Activated naive CD8-positive, alpha-beta T cell (primary cell): ENCODE data around the gene KHDC1.
"Not testable (repeated sequence)": the region's sequence is repeated elsewhere in the genome, so short reads cannot be mapped to it uniquely, and the experiment has no call there.

ENCODE experiments used
- H3K27ac Mint-ChIP-seq: one replicate; pipeline ENCODE4 v1.8.0; 2021; ENCODE audit warnings: mixed read lengths
- H3K27me3 Mint-ChIP-seq: one replicate; pipeline ENCODE4 v1.8.0; 2021; ENCODE audit warnings: mixed read lengths
- H3K36me3 Mint-ChIP-seq: one replicate; pipeline ENCODE4 v1.8.0; 2021; ENCODE audit warnings: mixed read lengths
- H3K4me1 Mint-ChIP-seq: one replicate; pipeline ENCODE4 v1.8.0; 2021; ENCODE audit warnings: low read depth, mixed read lengths
- H3K4me3 Mint-ChIP-seq: one replicate; pipeline ENCODE4 v1.8.0; 2021; ENCODE audit warnings: mild to moderate bottlenecking, mixed read lengths
- H3K9me3 Mint-ChIP-seq: one replicate; pipeline ENCODE4 v1.8.0; 2021; ENCODE audit warnings: low read depth, mixed read lengths

Gene KHDC1

DNA sequence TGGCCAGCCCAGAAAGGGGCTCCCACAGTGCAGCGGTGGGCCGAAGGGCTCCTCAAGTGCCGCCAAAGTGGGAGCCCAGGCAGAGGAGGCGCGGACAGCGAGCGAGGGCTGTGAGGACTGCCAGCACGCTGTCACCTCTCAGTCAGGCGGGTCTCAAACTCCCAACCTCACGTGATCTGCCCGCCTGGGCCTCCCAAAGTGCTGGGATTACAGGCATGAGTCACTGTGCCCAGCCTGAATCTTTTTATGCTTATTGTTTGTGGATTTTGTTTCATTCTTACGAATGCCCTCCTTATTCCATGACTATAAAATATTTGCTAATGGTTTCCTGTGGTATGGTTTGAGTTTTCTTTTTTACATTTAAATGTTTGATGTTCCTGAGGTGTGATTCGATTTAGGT lies 6.3 kb upstream of the KHDC1 start:
- not testable (repeated sequence) for H3K27ac Mint-ChIP-seq, H3K27me3 Mint-ChIP-seq, H3K4me3 Mint-ChIP-seq, H3K36me3 Mint-ChIP-seq, H3K9me3 Mint-ChIP-seq
- peaks cover 15% of the 10 kb centered on the region for H3K4me1 Mint-ChIP-seq

DNA sequence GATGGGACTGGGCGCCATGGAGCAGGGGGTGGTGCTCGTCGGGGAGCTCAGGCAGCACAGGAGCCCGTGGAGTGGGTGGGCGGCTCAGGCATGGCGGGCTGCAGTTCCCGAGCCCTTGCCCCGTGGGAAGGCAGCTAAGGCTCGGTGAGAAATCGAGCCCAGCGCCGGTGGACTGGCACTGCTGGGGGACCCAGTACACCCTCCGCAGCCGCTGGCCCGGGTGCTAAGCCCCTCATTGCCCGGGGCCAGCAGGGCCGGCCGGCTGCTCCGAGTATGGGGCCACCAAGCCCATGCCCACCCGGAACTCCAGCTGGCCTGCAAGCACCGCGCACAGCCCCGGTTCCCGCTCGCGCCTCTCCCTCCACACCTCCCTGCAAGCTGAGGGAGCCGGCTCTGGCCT lies 5.9 kb upstream of the KHDC1 start:
- H3K4me1 Mint-ChIP-seq = peaks cover 19% of the 10 kb centered on the region

DNA sequence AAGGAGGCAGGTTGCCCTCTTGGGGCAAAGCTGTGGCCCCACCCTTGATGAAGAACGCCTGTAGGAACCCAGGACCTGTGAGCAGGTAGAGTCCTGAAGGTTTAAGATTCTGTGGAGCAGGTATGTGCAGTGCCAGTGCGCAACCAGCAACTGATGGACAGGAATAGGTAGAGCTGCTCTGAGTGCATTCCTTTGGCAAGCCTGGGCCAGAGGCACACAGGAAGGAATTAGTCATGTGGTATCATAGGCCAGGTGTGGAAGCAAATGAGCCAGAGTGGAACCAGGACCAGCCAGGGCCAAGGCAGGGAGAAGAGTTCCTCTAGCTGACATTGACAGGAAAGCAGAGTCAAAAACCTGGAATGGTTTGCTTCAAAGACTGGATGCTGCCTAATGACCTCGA lies 1.4 kb upstream of the KHDC1 start:
- Mint-ChIP-seq H3K4me1 (peaks cover 33% of the 10 kb centered on the region), H3K9me3 (no peaks in the 10 kb centered on the region), H3K36me3 (peaks cover 5% of the 10 kb centered on the region), H3K4me3 (peak overlapping the region; percentile 86), H3K27me3 (no peaks in the 10 kb centered on the region), H3K27ac (no peak overlapping the region)

More for the DNA sequence above, 5.9 kb upstream of the KHDC1 start:
- not testable (repeated sequence) for H3K27me3 Mint-ChIP-seq, H3K9me3 Mint-ChIP-seq, H3K36me3 Mint-ChIP-seq, H3K4me3 Mint-ChIP-seq, H3K27ac Mint-ChIP-seq

DNA sequence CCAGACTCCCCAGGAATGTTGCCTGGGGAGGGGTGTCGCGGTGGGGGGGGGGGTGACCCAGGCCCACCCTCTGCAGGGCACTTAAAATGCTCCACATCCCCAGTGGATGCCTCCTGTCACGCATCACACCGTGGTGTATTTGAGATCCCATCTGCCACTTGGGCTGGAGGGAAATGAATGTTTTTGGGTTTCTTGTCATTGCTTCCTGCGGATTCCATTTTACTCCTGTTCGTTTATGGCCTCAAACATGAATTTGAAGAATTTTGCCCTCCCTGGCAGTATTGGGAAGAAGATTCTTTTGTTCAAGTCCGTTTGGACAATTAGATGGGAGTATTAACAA lies 544 bp upstream of the KHDC1 start:
- H3K9me3 Mint-ChIP-seq = no peaks in the 10 kb centered on the region
- no peaks in the 10 kb centered on the region for H3K27me3 Mint-ChIP-seq
- peaks cover 33% of the 10 kb centered on the region for H3K4me1 Mint-ChIP-seq
- peaks cover 5% of the 10 kb centered on the region for H3K36me3 Mint-ChIP-seq
- peak overlapping the region; percentile 79 for H3K27ac Mint-ChIP-seq
- H3K4me3 Mint-ChIP-seq = peak overlapping the region; percentile 86

DNA sequence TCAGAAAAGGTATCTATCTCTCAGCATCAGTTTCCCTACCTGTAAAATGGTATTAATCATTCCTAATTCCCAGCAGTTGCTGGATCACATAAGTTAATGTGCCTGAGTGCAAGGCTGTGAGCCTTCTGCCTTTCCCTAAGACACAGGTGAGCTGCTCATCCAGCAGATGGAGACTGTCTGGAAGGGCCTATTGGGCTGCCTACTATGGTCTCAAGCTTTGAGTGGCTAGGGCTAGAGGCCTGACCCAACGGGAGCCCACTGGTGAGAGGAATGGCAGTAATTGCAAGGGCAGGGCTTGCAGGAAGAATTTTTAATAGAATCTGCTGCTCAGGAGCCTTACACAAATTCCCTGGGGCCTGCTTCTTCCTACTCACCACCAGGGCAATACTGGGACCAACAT lies 4.3 kb downstream of the KHDC1 start:
- H3K4me1 Mint-ChIP-seq = peaks cover 12% of the 10 kb centered on the region
- H3K27me3 Mint-ChIP-seq = no peaks in the 10 kb centered on the region
- H3K36me3 Mint-ChIP-seq = no peaks in the 10 kb centered on the region
- H3K9me3 Mint-ChIP-seq = no peaks in the 10 kb centered on the region
- H3K4me3 Mint-ChIP-seq = no peak overlapping the region
- no peak overlapping the region for H3K27ac Mint-ChIP-seq

DNA sequence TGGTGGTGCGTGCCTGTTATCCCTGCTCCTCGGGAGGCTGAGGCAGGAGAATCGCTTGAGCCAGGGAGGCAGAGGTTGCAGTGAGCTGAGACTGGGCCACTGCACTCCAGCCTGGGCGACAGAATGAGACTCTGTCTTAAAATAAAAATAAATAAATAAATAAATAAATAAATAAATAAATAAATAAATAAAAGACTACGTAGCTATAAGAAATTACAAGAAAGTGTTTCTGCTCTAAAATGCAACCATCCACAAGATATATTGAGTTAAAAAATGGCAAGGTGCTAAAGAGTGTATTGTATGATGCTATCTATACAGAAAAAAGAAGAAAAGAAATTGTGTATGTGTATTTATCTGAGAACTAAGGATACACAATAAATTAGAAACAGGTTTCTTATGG lies 8.7 kb downstream of the KHDC1 start:
- H3K4me3 Mint-ChIP-seq, H3K27ac Mint-ChIP-seq, H3K9me3 Mint-ChIP-seq, H3K36me3 Mint-ChIP-seq, H3K27me3 Mint-ChIP-seq, H3K4me1 Mint-ChIP-seq: not testable (repeated sequence)

DNA sequence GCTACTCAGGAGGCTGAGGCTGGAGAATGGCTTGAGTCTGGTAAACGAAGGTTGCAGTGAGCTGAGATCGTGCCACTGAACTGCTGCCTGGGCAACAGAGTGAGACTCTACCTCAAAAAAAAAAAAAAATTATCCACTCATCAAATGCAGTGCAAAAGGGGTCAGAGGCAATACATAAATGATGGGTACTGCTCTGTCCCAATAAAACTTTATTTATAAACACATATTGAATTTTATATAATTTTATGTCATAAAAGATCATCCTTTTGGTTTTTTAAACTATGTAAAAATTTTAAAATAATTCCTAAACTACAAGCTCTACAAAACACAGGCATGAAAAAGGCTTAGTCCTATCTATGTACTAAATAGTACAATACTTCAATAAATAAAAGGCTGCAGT lies 10.3 kb downstream of the KHDC1 start:
- no peaks in the 10 kb centered on the region for H3K27me3 Mint-ChIP-seq
- H3K4me3 Mint-ChIP-seq = no peak overlapping the region
- H3K9me3 Mint-ChIP-seq = no peaks in the 10 kb centered on the region
- no peak overlapping the region for H3K27ac Mint-ChIP-seq
- H3K36me3 Mint-ChIP-seq = no peaks in the 10 kb centered on the region
- H3K4me1 Mint-ChIP-seq = no peaks in the 10 kb centered on the region

DNA sequence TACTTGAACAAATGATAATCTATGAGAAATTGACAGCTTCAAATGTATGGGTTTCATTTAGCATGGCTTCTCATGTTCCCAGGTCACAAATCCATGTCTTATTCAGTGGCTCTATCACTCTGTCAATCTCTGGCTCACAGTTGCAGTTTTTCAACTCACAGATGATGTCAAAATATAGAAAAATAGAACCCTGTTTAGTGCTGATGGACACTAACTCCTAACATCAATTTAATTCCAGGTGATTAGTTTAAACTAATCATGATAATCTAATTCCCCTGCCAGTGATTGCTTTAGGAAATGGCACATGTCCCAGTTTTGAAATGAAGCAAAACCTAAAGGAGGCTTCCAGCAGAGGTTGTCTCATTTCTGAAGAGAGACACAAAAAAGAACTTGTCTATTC lies 13.0 kb downstream of the KHDC1 start:
- no peaks in the 10 kb centered on the region for H3K27me3 Mint-ChIP-seq
- H3K27ac Mint-ChIP-seq = no peak overlapping the region
- H3K4me1 Mint-ChIP-seq = no peaks in the 10 kb centered on the region
- no peaks in the 10 kb centered on the region for H3K36me3 Mint-ChIP-seq
- no peaks in the 10 kb centered on the region for H3K9me3 Mint-ChIP-seq
- H3K4me3 Mint-ChIP-seq = no peak overlapping the region

DNA sequence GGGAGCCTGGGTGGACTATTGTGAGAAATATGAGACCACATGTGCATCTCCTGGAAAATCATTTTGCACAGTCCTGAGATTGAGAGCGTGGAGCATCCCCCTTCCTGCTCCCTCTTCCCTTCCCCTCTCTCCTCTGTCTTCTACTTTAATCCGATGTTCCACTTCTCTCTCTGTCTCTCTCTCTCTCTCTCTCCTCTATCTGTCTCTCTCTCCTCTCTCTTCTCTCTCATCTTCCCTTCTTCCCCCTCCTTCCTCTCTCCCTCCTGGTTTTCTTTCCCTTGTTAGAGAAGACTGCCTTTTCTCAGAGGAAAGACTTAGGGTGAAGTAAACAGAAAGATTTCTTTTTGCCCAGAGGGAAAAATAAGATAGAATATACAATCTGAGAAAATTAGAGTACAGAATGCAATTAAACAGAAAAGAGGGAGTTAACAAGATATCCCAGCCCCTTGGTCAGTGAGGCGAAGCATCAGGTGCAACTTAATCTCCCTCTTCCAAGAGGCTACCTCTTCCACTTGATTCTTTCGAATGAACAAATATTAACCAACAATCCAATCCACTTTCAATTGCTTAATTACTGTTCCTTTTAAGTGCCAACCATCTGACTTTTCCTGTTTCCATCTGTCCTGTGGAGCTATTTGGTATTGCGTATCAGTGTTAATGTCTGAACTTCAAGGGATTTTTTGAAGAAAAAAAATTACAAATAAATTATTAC lies 14.6 kb downstream of the KHDC1 start:
- no peak overlapping the region for H3K27ac Mint-ChIP-seq
- no peaks in the 10 kb centered on the region for H3K9me3 Mint-ChIP-seq
- H3K4me3 Mint-ChIP-seq = no peak overlapping the region
- no peaks in the 10 kb centered on the region for H3K4me1 Mint-ChIP-seq
- no peaks in the 10 kb centered on the region for H3K36me3 Mint-ChIP-seq
- H3K27me3 Mint-ChIP-seq = no peaks in the 10 kb centered on the region

DNA sequence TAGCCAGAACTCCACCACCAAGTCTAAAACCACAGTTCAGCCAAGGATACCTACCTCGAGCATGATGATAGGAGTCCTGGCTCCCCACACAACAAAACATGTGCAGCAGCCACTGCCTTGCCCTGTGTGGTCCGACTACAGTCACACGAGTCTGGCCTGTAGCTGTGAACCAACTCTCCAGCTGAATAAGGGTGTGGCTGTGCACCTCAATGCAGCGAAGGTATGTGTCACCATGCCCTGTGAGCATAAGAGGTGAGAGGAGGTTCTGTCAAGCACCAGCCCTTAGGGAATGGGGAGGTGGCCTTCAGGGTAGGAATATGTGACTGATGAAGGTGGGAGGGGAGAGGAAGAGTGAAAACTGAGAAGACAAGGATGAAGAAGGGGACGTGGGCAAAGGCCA lies 21.0 kb downstream of the KHDC1 start:
- Mint-ChIP-seq H3K9me3 (no peaks in the 10 kb centered on the region), H3K27ac (no peak overlapping the region), H3K27me3 (no peaks in the 10 kb centered on the region), H3K36me3 (peaks cover 2% of the 10 kb centered on the region), H3K4me3 (no peak overlapping the region), H3K4me1 (no peaks in the 10 kb centered on the region)

DNA sequence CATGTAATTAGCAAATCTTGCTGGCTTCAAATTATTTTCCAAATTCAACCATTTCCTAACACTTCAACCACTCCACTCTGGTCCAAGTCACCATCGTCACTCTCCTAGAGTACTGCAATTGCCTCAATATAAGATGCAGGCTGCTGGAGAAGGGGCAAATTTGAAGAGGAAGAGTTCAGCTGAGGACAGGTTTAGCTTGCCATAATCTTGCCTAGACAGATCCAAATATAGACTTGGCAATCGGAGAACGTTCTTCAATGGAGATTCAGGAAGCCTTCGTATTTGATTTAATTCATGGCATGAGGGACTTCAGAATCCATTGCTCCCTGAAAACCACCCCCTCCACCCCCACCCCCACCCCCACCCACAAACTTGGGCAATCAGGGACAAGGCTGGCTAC lies 22.3 kb downstream of the KHDC1 start:
- peaks cover 2% of the 10 kb centered on the region for H3K36me3 Mint-ChIP-seq
- H3K27ac Mint-ChIP-seq = no peak overlapping the region
- no peaks in the 10 kb centered on the region for H3K4me1 Mint-ChIP-seq
- no peak overlapping the region for H3K4me3 Mint-ChIP-seq
- no peaks in the 10 kb centered on the region for H3K9me3 Mint-ChIP-seq
- H3K27me3 Mint-ChIP-seq = no peaks in the 10 kb centered on the region

DNA sequence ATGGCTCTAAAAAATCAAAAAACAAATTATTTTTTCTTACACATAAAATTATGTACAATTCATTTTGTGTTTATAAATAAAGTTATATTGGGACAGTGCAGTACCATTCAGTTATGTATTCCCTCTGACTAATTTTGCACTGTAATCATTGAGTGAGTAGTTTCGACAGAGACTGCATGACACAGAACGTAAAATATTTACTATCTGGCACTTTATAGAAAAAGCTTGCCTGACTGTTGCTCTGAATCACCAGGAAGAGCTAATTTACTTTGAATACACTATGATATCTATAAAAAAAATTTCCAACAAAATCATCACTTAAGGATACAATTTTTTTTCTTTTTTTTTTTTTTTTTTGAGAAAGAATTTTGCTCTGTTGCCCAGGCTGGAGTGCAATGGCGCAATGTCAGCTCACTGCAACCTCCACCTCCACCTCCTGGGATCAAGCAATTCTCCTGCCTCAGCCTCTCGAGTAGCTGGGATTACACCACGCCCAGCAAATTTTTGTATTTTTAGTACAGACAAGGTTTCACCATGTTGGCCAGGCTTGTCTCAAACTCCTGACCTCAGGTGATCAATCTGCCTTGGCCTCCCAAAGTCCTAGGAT lies 26.7 kb downstream of the KHDC1 start:
- peaks cover 2% of the 10 kb centered on the region for H3K36me3 Mint-ChIP-seq
- H3K4me1 Mint-ChIP-seq = no peaks in the 10 kb centered on the region
- no peaks in the 10 kb centered on the region for H3K9me3 Mint-ChIP-seq
- H3K4me3 Mint-ChIP-seq = no peak overlapping the region
- H3K27me3 Mint-ChIP-seq = no peaks in the 10 kb centered on the region
- no peak overlapping the region for H3K27ac Mint-ChIP-seq

DNA sequence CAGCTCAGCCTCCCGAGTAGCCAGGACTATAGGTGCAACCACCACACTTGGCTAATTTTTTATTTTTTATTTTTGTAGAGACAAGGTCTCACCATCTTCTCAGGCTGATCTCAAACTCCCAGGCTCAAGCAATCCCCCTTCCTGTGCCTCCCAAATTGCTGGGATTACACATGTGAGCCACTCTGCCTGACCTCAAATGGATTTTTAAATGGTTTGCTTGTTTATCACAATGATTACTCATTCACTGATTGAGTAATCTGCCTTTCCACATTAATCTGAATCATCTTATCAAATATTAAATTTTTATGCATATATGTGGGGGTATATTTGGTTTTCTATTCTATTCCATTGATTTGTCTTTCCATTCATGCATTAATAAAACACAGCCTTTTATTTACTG lies 28.3 kb downstream of the KHDC1 start:
- Mint-ChIP-seq H3K4me1 (no peaks in the 10 kb centered on the region), H3K36me3 (no peaks in the 10 kb centered on the region), H3K27ac (no peak overlapping the region), H3K4me3 (no peak overlapping the region), H3K27me3 (no peaks in the 10 kb centered on the region), H3K9me3 (no peaks in the 10 kb centered on the region)

DNA sequence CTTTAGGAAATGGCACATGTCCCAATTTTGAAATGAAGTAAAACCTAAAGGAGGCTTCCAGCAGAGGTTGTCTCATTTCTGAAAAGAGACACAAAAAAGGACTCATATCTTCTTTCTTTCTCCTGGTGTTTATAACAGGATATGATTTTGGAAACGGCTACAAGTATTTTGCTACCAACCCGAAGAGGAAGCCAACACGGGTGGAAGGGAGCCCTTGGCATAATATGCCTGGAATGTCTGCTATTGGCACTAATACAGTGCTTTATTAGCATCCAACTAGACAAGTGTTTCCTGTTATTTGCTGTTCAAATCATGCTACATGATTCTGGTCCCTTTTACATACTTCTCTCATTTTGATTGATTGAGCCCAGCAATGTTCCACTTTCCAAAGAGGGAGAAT lies 29.0 kb downstream of the KHDC1 start:
- not testable (repeated sequence) for H3K4me1 Mint-ChIP-seq, H3K4me3 Mint-ChIP-seq, H3K27ac Mint-ChIP-seq, H3K27me3 Mint-ChIP-seq, H3K9me3 Mint-ChIP-seq, H3K36me3 Mint-ChIP-seq

DNA sequence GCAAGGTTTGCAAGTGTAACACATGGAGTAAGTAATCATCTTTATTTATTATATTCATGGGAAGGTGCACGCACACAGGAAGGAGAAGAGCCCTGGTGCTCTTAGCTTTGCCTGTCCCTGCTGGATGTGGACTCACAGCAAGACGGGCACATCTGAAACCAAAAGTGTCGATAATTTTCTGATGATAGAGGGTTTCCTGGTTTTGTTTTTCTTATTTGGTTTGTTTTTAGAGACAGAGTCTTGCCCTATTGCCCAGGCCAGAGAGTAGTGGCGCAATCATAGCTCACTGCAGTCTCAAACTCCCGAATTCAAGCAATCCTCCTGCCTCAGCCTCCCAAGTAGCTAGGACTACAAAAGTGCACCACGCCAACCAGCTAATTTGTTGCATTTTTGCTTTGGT lies 29.9 kb downstream of the KHDC1 start:
- H3K27ac Mint-ChIP-seq = no peak overlapping the region
- no peaks in the 10 kb centered on the region for H3K27me3 Mint-ChIP-seq
- H3K36me3 Mint-ChIP-seq = no peaks in the 10 kb centered on the region
- H3K9me3 Mint-ChIP-seq = no peaks in the 10 kb centered on the region
- no peak overlapping the region for H3K4me3 Mint-ChIP-seq
- no peaks in the 10 kb centered on the region for H3K4me1 Mint-ChIP-seq

DNA sequence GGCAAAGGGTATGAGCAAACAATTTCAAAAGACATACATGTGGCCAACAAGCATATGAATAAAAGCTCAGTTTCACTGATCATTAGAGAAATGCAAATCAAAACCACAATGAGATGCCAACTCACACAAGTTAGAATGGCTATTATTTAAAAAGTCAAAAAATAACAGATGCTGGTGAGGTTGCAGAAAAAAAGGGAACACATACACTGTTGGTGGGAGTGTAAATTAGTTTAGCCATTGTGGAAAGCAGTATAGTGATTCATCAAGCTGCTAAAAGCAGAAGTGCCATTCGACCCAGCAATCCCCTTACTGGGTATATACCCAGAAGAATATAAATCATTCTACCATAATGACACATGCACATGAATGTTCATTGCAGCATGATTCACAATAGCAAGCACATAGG lies 31.0 kb downstream of the KHDC1 start:
- no peaks in the 10 kb centered on the region for H3K4me1 Mint-ChIP-seq
- H3K27me3 Mint-ChIP-seq = no peaks in the 10 kb centered on the region

More for the DNA sequence above, 31.0 kb downstream of the KHDC1 start:
- Mint-ChIP-seq H3K9me3 (no peaks in the 10 kb centered on the region), H3K4me3 (no peak overlapping the region), H3K27ac (no peak overlapping the region), H3K36me3 (no peaks in the 10 kb centered on the region)
